RWPE2 (cell line): ENCODE data around the gene SEPTIN5.

Experiments
- ATAC-seq: fragments of 200-7000 bp; cut with Tn5 transposase; 3 replicates; pipeline ENCODE4 v1.9.1; 2021; ENCODE audit warnings: low read depth
- DNase-seq: peaks from one replicate; pipeline ENCODE4 v3.0.0-alpha.2; 2020; ENCODE audit warnings: low spot score
- H3K27ac ChIP-seq: fragments of 450-650 bp; 2 replicates; pipeline ENCODE4 v1.5.1; 2017; ENCODE audit warnings: mild to moderate bottlenecking; ENCODE audit not compliant: poor library complexity, severe bottlenecking
- H3K27me3 ChIP-seq: fragments of 250-450 bp; sonication (Bioruptor Pico); 2 replicates; pipeline ENCODE4 v1.5.1; 2021; ENCODE audit warnings: mild to moderate bottlenecking, moderate library complexity; ENCODE audit not compliant: insufficient read depth, poor library complexity, severe bottlenecking
- H3K36me3 ChIP-seq: fragments of 250-450 bp; sonication (Bioruptor Pico); 2 replicates; pipeline ENCODE4 v1.5.1; 2020; ENCODE audit warnings: low read depth, mild to moderate bottlenecking, moderate library complexity
- H3K4me1 ChIP-seq: fragments of 250-450 bp; sonication (Bioruptor Pico); 2 replicates; pipeline ENCODE4 v1.5.1; 2021; ENCODE audit warnings: mild to moderate bottlenecking, moderate library complexity; ENCODE audit not compliant: insufficient read depth, poor library complexity, severe bottlenecking
- H3K4me3 ChIP-seq: fragments of 250-450 bp; sonication (Bioruptor Pico); 2 replicates; pipeline ENCODE4 v1.5.1; 2021; ENCODE audit warnings: mild to moderate bottlenecking, moderate library complexity; ENCODE audit not compliant: severe bottlenecking
- H3K9me3 ChIP-seq: fragments of 250-450 bp; sonication (Bioruptor Pico); 2 replicates; pipeline ENCODE4 v1.5.1; 2021; ENCODE audit warnings: mild to moderate bottlenecking, moderate library complexity; ENCODE audit not compliant: severe bottlenecking
- TF ChIP-seq, protein P1 (sequence below): fragments of 450-650 bp; IDR thresholded peaks from one replicate; pipeline ENCODE4 v1.5.1; 2017; ENCODE audit warnings: mild to moderate bottlenecking, moderate library complexity; ENCODE audit not compliant: poor library complexity, severe bottlenecking

Gene SEPTIN5

DNA sequence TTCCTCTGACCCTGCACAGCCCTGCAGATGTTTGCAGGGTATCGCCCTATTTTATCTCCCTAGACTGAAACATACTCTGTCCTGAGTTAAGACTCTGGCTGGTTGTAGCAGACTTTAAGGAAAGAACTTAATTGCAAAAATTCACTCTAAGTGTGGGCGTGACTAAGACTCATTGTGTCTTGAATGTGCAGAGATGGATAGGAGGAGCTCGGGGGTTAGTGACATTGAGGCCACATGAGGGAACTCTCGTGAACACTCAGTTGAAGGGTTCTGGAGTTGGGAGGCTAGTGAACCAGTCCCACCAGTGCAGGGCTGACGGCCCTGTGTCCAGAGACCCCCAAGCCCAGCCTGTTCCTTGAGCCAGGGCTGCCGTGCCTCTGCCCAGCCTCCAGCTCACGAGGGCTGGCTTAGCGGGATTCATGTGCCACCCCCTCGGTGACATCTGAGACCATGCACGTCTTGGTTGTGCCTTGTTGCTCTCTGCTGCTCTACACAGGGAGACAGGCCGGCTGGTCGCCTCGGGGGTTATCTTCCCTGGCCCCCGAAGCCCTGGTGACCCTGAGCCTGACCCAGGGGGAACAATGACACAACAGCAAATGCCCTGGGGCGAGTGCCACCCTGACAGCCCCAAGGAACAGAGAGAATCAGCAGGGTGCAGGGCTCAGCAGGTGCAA lies 34.8 kb downstream of the SEPTIN5 start:
- ATAC-seq (no peak), DNase-seq (no peak)
- H3K27ac ChIP-seq = no peak overlapping the region
- no peaks in the 10 kb centered on the region for H3K36me3 ChIP-seq
- TF ChIP-seq, protein P1, sequence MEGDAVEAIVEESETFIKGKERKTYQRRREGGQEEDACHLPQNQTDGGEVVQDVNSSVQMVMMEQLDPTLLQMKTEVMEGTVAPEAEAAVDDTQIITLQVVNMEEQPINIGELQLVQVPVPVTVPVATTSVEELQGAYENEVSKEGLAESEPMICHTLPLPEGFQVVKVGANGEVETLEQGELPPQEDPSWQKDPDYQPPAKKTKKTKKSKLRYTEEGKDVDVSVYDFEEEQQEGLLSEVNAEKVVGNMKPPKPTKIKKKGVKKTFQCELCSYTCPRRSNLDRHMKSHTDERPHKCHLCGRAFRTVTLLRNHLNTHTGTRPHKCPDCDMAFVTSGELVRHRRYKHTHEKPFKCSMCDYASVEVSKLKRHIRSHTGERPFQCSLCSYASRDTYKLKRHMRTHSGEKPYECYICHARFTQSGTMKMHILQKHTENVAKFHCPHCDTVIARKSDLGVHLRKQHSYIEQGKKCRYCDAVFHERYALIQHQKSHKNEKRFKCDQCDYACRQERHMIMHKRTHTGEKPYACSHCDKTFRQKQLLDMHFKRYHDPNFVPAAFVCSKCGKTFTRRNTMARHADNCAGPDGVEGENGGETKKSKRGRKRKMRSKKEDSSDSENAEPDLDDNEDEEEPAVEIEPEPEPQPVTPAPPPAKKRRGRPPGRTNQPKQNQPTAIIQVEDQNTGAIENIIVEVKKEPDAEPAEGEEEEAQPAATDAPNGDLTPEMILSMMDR = no peak
- no peak overlapping the region for H3K4me3 ChIP-seq
- H3K9me3 ChIP-seq = no peaks in the 10 kb centered on the region
- H3K27me3 ChIP-seq = no peaks in the 10 kb centered on the region
- peaks cover 7% of the 10 kb centered on the region for H3K4me1 ChIP-seq

- no peaks in the 10 kb centered on the region for H3K9me3 ChIP-seq
- ATAC-seq (no peak), DNase-seq (no peak)
- H3K36me3 ChIP-seq = no peaks in the 10 kb centered on the region
- no peak overlapping the region for H3K27ac ChIP-seq
- peaks cover 7% of the 10 kb centered on the region for H3K4me1 ChIP-seq
- H3K4me3 ChIP-seq = no peak overlapping the region
- peaks cover 4% of the 10 kb centered on the region for H3K27me3 ChIP-seq
- TF ChIP-seq, protein P1 = no peak
Observed at GRCh38 chr22:19749876-19750275, 35.6 kb downstream of the SEPTIN5 start.

- H3K4me3 ChIP-seq = no peak overlapping the region
- ATAC-seq (peak; percentile 80), DNase-seq (no peak)
- peaks cover 13% of the 10 kb centered on the region for H3K27me3 ChIP-seq
- H3K4me1 ChIP-seq = peaks cover 7% of the 10 kb centered on the region
- no peaks in the 10 kb centered on the region for H3K9me3 ChIP-seq
- no peaks in the 10 kb centered on the region for H3K36me3 ChIP-seq
- TF ChIP-seq, protein P1 = no peak
- no peak overlapping the region for H3K27ac ChIP-seq
Observed at GRCh38 chr22:19750507-19751490, 36.5 kb downstream of the SEPTIN5 start.

DNA sequence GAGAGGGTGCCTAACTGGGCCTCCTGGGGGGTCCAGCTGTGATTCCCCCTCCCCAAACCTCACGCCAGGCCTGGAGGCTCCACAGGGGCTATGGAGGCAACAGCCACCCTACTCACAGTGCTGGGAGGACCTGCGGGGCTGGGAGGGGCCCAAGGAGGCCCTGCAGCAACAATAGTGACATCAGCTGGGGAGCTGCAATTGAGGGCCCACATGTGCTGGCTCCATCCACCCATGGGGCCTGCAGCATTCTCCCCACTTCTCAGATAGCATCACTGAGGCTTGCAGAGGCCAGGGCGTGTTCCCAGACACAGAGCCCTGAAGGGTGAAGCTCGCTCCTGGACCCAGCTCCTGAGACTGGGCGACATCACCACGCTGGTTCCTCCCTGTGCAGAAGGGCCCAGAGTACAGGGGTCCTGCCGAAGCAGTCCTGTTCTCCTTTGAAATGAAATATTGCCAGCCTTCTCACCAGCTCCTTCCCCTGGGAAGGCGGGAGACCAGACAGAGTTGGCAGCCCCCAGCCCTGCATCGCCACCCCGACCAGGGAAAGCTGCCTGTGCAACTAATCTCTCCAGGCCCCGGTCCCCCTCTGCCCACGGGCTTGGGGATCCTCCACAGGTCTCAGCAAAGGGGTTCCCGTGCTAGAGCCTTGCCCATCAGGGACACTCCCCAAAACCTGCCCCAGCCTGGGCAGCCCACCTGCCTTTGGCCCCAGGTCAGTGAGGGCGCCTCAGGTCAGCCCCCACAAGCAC lies 37.4 kb downstream of the SEPTIN5 start:
- Histone ChIP-seq H3K36me3 (no peaks in the 10 kb centered on the region), H3K27me3 (peaks cover 20% of the 10 kb centered on the region), H3K4me3 (no peak overlapping the region), H3K27ac (no peak overlapping the region), H3K9me3 (no peaks in the 10 kb centered on the region), H3K4me1 (peaks cover 7% of the 10 kb centered on the region)
- DNase-seq (no peak), ATAC-seq (no peak)
- TF ChIP-seq, protein P1 = no peak
